ENCODE data around the gene CC2D1A.
A peak's percentile ranks its signal among the peaks of the same experiment; 100 is the strongest.

Gene CC2D1A

DNA sequence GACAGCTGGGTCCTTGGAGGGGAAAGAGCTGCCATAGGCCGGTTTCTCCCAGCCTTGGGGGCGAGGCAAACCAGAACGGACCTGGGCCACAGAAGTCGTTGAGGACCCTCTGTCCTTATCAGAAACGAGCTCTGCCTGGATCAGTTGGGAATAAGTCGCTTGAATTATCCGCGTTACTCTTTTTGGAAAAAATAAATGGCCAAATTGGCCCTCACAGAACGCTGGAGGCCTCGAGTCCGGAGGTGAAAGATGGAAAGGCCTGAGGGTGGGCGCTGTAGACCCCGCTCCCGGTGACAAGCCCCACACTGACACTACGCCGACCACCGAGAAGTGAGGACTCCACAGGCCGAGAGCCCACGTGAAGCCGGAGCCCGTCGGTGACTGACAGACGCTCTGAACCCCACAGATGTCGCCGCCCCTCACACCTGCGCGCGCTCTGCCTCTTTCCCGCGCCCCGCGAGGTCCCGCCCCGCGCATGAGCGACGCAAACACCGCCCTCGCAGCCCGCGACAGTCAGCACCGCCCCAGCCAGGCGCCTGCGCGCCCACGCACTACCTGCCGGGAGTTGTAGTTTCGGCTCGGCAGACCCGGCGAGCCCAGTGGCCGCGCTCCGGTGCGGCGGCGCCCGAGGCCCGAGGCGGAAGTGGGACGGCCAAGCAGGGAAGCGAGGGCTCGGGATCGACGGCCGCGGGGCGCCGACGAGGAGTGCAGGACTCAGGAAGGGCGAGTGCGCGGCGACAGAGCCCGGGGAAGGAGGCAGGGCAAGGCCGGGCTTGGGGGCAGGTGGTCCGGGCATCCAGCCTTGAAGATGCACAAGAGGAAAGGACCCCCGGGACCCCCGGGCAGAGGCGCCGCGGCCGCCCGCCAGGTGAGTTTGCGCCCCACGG is at the start of gene CC2D1A, which contains the start of gene BRME1:
CC2D1A (plus strand) TSS at position 568 of the 887 bp plus-strand sequence; CDS start at position 809, 241 bp downstream.
BRME1 (minus strand) TSS at position 484 of the 887 bp plus-strand sequence. CDS start 1,225 bp downstream, outside the sequence.
- DNase-seq = peak; percentile 85 to 95 (median 95)

DNA sequence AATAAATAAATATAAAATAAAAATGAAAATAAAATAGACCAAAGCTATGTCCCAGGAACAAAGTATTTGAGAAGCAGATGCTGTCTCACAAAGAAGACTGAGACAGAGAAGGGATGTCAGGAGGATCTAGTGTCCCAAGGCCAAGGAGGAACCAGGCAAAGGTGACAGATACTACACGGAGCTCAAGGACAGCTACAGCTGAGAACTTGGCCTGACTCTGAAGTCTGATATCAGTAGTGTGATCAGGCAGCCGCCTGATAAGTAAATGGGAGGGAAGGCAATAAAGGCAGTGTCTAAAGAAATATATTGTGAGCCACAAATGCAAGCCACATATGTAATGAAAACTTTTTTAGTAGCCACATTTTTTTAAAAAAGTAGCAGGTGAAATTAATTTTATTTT is 49.5 kb upstream of the CC2D1A start:
- no peak for DNase-seq

DNA sequence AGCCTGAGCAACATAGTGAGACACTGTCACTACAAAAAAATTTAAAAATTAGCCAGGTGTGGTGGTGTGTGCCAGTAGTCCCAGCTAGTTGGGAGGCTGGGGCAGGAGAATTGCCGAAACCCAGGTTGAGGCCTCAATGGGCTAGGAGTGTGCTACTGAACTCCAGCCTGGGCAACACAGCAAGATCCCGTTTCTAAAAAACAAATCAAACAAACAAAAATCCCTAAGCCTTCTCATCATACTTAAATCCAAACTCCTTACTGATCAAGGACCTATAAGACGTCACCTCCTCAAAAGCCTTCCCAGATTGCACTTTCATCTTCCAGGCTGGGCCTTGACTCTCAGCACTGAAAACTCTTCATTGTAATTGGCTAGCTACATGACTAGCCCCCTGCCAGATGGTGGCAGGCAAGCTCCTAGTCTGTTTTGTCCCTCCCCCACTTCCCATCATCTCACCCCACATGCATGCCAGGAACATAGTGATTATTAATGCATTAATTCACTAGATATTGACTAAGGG is 46.6 kb upstream of the CC2D1A start:
- DNase-seq = peak in 1 of 3 experiments; percentile 28

DNA sequence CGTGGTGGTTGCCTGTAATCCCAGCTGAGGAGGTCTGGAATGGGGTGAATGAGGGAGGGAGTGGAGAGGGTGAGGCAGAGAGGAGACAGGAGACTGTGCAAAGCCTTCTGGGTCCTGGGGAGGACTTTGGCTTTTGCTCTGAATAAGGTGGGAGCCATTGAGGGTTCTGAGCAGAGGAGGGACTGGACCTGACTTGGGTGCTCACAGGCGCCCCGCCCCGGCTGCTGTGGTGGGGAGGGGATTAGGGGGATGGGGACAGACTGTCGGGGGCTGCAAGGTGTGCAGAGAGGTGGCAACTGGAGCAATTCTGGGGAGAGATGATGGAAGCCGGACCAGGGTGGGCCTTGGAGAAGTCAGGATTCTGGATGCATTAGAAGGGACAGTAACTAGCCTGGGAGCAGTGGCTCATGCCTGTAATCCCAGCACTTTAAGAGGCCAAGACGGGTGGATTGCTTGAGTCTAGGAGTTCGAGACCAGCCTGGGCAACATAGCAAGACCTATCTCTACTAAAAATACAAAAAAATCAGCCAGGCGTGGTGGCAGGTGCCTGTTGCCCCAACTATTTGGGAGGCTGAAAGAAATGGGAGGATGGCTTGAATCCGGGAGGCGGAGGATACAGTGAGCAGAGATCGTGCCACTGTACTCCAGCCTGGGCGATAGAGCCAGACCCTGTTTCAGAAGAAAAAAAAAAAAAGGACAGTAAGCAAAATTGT is 45.2 kb upstream of the CC2D1A start:
- DNase-seq = no peak

DNA sequence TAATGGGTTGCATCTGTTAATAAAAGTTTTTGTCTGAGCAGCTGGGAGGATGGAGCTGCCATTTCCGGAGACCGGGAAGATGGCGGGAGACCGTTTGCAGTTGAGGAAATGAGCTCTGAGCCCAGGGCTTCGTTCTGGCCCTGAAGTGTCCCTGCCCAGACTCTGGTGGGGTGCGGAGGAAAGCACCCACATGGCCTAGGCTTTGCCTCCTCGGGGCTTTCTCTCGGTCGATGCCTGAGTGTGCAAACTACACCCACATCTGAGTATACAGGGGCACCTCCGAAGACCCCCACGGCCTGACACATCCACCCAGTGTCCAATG is 44.6 kb upstream of the CC2D1A start:
- DNase-seq = no peak

DNA sequence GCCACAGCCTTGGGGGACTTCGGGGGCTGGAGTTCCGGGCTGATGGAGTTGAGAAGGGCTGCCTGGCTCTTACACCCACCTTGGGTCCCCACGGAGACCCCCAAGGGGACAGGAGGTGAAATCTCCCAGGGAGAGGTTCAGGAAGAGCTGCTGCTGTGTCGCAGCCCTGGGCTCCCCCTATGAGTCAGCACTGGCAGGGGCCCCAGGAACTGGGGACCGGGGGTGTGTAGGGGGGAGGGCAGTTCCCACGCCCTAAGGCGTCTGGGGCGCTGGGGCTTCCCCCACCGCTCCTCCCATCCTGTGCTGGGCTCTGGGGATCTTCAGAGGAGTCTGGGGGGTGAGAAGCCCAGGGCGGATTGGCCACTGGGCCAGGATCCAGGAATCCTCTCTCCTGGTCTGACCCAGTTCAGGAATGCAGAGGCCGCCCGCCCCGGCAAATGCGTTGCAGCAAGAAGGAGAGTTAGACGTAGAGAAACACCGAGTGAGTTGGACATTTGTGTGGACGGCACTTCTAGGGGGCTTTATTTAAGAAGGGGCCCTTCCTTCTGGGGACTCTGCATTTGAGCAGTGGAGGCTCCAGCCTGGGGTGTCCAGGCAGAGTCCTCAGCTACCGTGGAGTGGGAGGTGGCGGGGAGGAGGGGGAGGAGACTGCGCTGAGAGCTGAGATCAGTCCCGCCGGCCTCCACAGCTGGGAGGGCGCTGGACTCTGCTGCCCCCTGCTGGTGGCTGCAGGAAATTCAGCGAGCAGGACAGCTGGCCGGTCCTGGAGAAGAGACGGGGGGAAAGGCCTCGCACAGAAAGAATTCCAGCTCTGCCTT is 44.1 kb upstream of the CC2D1A start:
- peak; percentile 55 to 90 (median 85) for DNase-seq

DNA sequence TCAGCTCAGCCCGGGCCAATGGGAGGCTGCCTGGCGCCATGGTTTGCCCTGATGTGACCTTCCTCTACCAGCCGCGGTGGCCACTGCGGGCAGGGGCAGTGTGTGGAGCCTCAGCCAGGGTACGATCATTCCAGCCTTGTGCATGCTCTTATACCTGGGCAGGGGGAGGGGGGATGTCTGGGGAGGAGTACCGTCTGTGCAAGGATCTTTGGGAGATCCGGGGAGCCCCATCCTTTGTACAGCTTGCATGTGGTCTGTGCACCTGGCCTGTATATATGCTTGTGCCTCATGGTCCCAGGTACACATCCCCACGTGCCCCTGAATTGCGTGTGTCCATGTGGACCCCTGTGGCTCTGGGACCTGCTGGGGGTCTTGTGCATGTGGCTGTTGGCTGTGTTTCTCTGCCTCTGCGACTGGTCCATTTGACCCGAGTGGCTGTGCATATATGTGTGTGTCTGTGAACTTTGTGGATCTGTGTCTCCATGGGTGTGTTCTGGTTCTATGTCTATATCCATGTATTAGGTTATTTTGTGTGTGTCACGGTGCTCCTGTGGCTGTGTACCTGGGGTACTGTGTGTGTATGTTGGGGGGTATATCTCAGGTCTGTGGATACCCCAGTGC is 41.8 kb upstream of the CC2D1A start:
- DNase-seq = peak in 2 of 3 experiments; percentile 49 to 62

DNA sequence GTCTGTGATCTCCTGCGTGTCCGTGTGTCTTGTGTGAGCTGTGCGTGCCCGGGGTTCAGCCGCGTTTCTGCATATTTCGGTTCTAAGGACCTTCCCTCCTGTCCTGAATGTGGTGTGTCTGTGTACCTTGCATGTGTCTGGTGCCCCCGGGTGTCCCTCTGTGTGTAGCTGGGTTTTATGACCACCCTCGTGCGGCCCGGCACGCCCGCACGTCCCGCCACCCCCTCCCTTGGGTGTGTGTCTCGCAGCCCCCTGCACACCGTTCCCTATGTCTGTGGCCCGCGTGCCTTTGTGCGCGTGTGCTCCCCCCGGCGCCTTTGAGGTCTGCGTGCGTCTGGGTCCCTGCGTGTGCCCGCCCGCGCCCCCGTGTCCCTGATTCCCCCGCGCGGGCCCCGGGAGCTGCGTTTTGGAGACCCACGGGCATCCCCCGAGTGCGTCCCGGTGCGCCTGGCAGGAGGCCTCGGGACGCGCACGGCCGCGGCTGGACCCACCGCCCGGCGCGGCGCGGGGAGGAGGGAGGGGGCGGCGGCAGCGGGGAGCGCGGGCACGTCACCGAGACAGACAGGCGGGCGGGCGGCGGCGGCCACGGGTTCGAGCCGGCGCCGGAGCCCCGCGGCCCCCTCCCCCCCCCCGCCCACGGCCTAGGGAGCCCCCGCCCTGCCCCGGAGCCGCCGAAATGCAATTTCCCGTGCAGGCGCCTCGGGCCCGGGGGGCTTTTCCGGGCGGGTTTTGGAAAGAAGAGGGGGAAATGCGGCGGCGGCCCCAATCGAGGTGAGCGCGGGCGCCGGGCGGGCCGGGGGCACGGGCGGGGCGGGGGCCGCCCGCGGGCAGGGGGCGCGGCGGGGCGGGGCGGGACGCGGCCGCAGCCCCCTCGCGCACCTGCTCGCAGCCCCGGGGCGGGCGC is 41.1 kb upstream of the CC2D1A start:
- peak in 2 of 3 experiments; percentile 75 to 83 for DNase-seq

DNA sequence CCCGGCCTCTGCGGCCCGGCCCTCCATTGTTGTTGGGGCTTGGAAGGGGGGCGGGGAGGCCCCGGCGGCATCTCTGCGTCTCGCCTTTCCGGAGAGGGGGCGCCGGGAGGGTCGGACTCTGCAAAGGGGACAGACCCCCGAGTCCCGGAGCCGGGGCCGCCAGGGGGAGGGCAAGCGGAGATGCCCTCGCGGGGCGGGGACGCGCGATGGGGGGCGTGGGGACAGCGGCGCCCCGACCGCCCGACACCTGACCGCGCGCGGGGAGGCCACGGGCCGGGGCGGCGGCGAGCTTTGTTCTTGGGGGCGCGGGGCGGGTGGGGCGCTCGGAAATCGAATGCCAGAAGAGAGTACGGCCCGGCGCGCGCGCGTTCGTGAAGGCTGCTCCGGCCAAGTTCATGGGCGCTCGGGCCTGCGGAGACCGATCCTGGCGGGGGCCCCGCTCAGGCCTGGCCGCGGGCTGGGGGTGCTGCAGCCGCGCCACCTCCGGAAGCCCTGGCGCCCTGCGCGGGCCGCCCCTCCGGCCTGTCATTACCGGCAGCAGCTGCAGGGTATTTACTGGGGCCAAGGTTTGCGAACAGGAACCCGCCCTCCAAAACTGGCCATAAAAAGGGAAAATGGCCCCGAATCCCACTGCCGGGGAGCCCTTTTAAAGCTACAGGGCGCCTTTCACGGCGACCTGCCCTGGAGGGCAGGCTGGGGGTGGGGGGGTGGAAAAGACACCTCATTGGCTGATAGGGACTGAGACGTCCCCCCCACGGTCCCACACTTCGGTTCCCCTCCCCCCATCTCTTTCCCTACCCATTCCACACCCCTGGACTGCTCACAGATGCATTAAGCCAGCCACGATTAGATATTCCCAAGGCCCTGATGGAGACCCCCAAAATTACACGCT is 40.2 kb upstream of the CC2D1A start:
- DNase-seq = peak in 2 of 3 experiments; percentile 71 to 80

DNA sequence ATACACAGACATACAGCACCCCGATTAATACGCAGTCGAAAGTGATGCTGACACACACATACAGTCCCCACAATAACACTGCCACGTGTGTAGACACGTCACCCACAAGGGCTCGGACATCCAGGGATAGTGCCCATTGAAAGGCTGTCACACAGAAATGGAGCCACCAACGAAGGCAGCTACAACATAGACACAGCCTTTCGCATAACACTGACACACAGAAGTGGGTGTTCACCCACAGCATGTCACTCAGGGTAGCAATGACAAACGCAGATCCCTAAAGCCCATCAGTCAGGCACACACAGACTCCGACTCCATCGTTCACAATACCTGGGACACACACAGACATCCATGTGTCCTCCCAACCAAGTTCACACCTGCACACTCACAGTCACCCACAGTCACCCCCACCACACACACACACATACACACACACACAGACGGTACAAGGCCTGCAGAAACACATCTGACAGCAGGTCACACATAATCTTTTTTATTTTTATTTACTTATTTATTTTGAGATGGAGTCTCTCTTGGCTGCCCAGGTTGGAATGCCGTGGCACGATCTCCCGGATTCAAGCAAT is 39.4 kb upstream of the CC2D1A start:
- DNase-seq = no peak

DNA sequence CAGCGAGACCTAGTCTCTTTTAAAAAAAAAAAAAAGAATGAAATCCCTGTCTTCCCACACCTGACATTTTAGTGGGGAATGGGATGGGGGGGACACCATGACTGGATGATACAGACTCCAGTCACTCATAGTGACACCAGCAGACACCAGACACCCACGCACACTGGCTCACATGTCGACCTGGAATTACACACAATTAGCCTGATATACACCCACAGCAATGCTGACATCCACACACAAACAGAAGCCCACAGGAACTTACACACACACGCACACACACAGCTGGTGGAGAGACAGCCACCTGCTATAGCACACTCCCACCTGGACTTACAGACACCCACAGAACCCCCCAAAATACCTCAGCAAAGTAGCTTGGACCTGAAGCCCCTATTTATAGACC is 37.3 kb upstream of the CC2D1A start:
- no peak for DNase-seq

DNA sequence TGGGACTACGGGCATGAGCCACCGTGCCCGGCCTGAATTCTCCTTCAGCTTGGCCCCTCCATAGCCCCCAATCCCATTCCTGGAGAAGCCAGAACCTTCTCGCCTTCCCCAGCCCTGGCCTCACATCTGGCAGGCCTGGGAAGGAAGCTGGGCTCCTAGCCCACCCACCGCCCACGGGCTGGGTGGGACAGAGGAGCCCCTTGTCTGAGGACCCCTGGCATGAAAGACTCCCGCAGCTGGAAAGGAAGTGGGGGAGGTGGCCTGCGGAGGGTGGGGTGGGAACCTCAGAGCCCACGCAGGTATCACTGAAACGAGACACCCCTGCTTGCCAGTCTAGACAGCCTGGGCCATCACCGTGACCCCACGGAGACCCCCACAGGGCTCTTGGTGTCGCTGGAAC is 36.7 kb upstream of the CC2D1A start:
- DNase-seq = no peak

DNA sequence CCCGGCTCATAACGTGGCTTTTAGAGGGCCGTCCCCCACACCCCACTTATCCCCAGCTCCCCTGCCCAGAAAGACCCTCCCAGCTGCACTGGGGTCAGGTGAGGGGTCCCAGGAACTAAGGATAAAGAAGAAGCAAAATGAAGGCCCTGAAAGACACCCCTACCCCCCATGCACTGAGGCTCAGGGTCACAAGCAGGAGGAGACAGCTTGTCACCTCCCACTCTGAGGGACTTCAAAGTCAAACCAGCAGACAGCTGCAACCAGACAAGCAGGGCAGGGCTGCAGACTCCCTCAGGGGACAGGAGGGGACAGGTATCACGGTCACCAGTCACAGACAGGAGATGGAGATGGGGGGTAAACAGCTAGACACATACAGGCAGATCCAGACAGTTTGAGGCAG is 35.1 kb upstream of the CC2D1A start:
- DNase-seq = no peak

DNA sequence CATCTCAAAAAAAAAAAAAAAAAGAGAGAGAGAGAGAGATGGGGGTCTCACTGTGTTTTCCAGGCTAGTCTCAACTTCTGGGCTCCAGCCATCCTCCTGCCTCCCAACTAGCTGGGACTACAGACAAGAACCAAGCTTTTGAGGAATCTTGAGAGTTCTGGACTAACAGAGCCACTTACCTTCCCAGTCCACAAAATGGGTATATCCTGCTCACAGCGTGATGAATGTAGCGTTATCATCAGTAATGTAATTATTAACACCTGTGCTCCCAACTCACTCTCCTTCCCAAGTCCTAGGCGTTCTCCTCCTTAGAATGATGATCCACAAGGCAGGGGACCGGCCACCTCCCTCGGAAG is 33.7 kb upstream of the CC2D1A start:
- no peak for DNase-seq

DNA sequence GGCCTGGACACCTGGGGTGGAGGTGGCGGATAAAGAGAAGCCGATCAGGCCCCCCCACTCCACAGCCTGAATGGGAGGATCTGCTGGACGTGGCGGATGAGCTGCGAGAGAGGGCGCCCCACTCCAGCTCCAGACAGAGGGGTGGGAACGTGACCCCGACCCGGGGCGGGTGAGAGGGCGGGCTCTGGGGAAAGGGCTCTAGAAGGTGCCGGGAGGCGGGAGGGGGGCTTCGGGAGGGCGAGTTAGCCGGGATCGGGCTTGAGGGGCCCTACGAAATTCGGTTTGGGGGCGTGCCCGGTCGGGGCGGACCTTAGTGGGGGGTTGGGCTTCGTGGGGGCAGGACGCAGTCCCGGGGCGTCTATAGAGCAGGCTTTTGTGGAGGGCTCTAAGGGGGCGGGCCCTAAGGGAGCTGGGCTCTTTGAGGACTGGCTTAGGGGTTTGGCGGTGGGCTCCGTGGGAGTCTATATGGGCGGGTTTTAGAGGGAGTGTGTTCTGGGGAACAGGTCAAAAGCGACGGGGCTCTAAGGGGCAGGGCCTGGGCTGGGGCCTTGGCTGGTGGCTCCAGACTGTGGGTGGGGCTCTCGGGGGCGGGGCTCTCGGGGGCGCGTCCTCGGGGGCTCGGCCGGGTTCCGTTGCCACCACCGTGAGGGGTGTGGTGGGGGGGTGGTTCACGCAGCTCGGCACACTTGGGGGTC is 33.2 kb upstream of the CC2D1A start:
- no peak for DNase-seq

DNA sequence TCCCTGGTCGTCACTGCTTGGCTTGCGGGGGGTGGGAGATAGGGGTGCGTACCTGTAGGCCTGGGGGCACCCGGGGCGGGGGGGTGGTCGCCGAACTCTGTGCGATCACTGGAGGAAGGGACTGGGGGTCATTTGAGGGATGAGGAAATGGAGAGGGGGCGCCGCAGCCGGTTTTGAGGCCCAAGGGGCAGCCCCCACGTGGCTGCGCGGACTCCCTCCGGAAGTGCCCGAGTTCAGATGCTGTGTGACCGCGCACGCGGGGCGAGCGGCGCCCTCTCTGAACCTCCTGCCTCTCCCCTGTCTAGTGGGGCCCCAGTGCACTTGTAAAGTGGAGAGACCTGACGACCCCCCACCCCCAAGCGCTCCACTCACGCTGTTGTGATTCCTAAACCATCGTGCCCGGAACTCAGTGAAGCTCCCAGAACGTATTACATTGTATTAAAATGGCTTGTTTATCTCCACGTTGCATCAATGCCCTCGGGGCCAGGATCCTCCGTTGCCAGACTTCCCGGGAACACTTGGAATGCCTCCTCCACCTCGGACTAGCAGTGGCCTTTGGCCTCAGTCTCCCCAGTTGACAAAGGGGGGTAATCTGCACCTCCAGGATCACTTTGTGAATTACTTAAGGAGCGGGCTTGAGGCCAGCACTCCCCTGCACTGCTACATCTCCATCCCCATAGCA is 32.0 kb upstream of the CC2D1A start:
- no peak for DNase-seq

DNA sequence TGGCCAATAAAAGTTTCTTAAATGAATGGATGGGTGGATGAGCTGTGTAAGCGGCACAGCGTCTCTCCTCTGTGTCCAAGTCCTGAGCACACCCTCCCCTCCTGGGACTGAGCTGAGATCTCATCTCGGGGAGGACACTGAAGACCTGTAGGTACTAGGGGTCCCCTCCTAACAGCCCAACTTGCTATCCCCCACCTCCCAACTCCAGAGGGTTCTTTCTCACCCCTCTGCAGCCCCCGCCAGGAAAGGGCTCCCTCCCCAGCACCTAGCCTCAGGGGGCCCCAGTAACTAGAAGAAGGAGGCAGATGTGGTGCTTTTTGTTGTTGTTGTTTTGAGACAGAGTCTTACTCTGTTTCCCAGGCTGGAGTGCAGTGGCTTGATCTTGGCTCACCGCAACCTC is 30.2 kb upstream of the CC2D1A start:
- DNase-seq = no peak

DNA sequence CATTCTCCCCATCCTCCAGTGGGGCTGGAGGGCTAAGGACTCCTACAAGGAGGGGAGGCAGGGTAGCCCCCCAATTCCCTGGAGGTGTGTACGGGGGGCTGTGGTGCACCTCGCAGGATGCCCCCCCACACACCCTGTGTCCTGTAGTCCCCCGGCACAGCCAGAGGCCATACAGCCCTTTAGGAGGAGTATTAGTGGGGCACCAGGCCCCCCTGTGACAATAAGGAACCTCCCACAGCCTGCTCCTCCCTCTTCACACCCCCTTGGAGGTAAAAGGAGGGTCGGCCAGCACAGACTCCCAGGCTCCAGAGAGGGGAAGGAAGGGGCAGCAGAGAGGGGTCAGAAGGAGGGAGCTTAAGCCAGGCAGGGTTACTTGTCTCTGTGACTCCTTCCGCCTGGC is 29.2 kb upstream of the CC2D1A start, which contains the start of gene NANOS3:
NANOS3 (plus strand) TSS at position 301 of the 400 bp plus-strand sequence. CDS start 115 bp downstream, outside the sequence.
- no peak for DNase-seq

DNA sequence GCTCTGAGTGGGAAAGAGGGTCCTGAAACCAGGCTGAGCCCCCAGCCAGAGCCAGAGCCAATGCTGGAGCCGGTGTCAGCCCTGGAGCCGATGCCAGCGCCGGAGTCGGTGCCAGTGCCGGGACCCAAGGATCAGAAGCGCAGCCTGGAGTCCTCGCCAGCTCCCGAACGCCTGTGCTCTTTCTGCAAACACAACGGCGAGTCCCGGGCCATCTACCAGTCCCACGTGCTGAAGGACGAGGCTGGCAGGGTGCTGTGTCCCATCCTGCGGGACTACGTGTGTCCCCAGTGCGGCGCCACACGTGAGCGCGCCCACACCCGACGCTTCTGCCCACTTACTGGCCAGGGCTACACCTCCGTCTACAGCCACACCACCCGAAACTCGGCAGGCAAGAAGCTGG is 28.7 kb upstream of the CC2D1A start:
- DNase-seq = no peak

Data from NCI-H1417 (cell line).